ENCODE measurements around the gene MLLT3.

Gene MLLT3

DNA sequence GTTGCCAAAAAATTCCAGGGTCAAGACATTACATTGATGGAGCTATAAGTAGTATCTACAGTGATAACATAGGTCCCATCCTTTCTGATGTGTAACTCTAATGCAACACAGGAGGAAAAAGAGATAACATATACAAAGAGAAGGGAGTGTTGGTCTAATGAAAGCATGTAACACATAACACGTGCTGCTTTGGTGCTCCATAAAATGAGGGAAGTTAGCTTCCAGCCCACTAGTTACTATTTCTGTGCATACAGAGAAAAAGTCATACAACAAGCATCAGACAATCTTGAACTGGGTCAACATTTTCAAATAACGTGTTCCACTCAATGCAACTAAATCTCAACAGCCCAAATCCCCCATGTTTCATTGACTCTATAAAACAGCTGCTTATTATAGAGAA, 11.7 kb downstream of the MLLT3 start:
- no peak overlapping the region for H3K4me3 ChIP-seq (ENCODE audit: low read depth, low read length)
- TF ChIP-seq CTCF (IDR thresholded peaks at IDR 0.05; ENCODE audit: borderline replicate concordance, insufficient read depth, low read depth, low read length) = no peak

- H3K4me3 ChIP-seq (ENCODE audit: low read depth, low read length) = no peak overlapping the region
- no peak for TF ChIP-seq CTCF (IDR thresholded peaks at IDR 0.05; ENCODE audit: borderline replicate concordance, insufficient read depth, low read depth, low read length)
These were observed 13.7 kb downstream of the MLLT3 start for GRCh38 chr9:20608582-20608981.

DNA sequence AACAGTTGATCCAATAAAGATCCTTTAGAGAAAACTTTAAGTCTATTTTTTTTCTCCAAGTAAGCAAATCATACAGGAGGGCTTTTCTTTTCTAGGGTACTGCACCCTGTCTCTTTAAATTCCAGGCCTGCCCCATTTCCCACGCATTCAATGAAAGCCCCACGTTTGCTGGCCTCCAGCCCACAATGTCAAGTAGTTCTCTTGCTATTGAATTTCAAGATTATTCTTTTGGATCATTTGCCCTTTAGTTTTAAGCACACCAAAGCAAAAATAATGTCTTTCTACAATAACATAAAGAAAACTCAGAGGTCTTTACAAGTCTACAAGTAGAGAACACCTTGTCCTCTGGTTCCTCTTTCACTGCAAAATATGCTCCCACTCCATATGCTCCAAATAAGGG, 15.6 kb downstream of the MLLT3 start:
- no peak for TF ChIP-seq CTCF (IDR thresholded peaks at IDR 0.05; ENCODE audit: borderline replicate concordance, insufficient read depth, low read depth, low read length)
- H3K4me3 ChIP-seq (ENCODE audit: low read depth, low read length) = no peak overlapping the region

GRCh38 chr9:20604562-20604961, 17.7 kb downstream of the MLLT3 start:
- no peak overlapping the region for H3K4me3 ChIP-seq (ENCODE audit: low read depth, low read length)
- no peak for TF ChIP-seq CTCF (IDR thresholded peaks at IDR 0.05; ENCODE audit: borderline replicate concordance, insufficient read depth, low read depth, low read length)

GRCh38 chr9:20603524-20604268, 18.6 kb downstream of the MLLT3 start:
- TF ChIP-seq CTCF (IDR thresholded peaks at IDR 0.05; ENCODE audit: borderline replicate concordance, insufficient read depth, low read depth, low read length) = no peak
- no peak overlapping the region for H3K4me3 ChIP-seq (ENCODE audit: low read depth, low read length)

DNA sequence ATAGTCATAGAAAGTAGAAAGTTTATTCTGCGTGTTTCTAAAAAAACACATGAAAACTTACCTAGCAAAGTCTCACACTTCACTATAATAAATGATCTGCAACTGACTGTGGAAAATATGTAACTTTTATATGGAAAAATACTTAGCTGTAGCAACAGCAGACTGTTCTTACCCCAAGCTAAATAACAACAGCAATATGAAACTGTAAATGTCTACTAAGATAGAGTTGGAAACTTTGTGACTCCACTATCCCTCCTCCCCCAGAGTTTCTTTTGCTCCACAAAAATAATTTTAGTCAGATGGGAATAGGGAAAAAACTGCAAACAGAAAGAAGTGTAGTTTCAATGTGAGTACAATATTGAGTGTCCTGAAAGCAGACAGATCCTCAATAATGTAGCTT, 21.0 kb downstream of the MLLT3 start:
- H3K4me3 ChIP-seq (ENCODE audit: low read depth, low read length) = no peak overlapping the region
- no peak for TF ChIP-seq CTCF (IDR thresholded peaks at IDR 0.05; ENCODE audit: borderline replicate concordance, insufficient read depth, low read depth, low read length)

DNA sequence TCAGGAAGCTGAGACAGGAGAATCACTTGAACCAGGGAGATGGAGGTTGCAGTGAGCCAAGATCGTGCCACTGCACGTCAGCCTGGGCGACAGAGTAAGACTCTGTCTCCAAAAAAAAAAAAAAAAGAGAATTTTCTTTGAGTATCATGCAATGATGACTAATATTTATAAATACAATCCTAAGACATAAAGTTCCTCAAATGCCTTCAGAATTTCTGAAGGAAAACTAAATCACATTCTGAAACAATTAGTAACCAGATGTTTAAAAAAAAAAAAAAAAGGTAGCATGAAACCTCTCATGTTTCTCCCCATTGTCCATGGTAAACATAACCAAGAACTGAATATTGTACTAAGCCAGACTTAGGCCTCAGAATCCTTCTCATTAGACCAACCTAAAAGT, 23.1 kb downstream of the MLLT3 start:
- TF ChIP-seq CTCF (IDR thresholded peaks at IDR 0.05; ENCODE audit: borderline replicate concordance, insufficient read depth, low read depth, low read length) = no peak
- H3K4me3 ChIP-seq (ENCODE audit: low read depth, low read length) = no peak overlapping the region
